HepG2 (cell line): ENCODE data around the gene WDR83. TPM values are rescaled to one million over a fixed set of nuclear protein-coding genes. Genes with fewer than 3 reads are reported as not detected.

Source experiments
- ATAC-seq: fragments of 200-7000 bp; cut with Tn5 transposase; 3 replicates; pipeline ENCODE4 v1.9.1; 2020; ENCODE audit warnings: mild to moderate bottlenecking, moderate library complexity
- BruUV-seq: library from RNA; stranded (reverse); fragments of 400-500 nt; replicated peaks from 2 replicates; lab custom pipeline; 2021; lab: Mats Ljungman, UMichigan
- CTCF ChIA-PET: fragments of 300-600 bp; formaldehyde crosslinking; extraction: SDS; loops from one replicate; lab custom pipeline; 2021; ENCODE audit warnings: low total read pairs, inconsistent platforms, low intra/inter-chr PET ratio; lab: Yijun Ruan, JAX
- POLR2A ChIA-PET: fragments of 350-600 bp; sonication (Branson Sonifier 250); formaldehyde crosslinking; loops from one replicate; lab custom pipeline; 2020; ENCODE audit warnings: antibody characterized with exemption, inconsistent platforms; lab: Yijun Ruan, JAX
- DNase-seq: peaks from one replicate; pipeline ENCODE4 v3.0.0-alpha.2; 2015; ENCODE audit warnings: low spot score
- FAIRE-seq: peaks from 3 replicates; lab custom pipeline; 2011; peaks lifted over from hg19 to GRCh38; lab: Jason Lieb, UNC
- H2AFZ ChIP-seq: one replicate; pipeline ENCODE4 v1.6.1; 2011; ENCODE audit warnings: low read length, inconsistent platforms
- H3K27ac ChIP-seq: fragments of 300-600 bp; 3 replicates; pipeline ENCODE4 v1.8.0; 2011; ENCODE audit warnings: mixed run types, mild to moderate bottlenecking, mixed read lengths, low read length, inconsistent platforms; ENCODE audit not compliant: insufficient read depth; ENCODE audit errors: extremely low read length
- H3K27me3 ChIP-seq, 2 experiments: fragments of 200-600 bp in 1 of 2; 2 replicates in 1 of 2; 3 replicates in 1 of 2; pipeline versions ENCODE4 v1.6.0 to v1.8.0; 2011; ENCODE audit warnings: low read length in 2 of 2, mild to moderate bottlenecking in 2 of 2, moderate library complexity in 2 of 2, inconsistent platforms in 1 of 2; ENCODE audit not compliant: insufficient read depth in 2 of 2, control insufficient read depth in 1 of 2
- H3K36me3 ChIP-seq, 2 experiments: fragments of 200-600 bp in 1 of 2; replicated peaks in 1 of 2; 2 replicates in 1 of 2; 3 replicates in 1 of 2; pipeline versions ENCODE4 v1.5.1 to v1.8.0; 2011; ENCODE audit warnings: low read length in 2 of 2, inconsistent platforms in 1 of 2; ENCODE audit not compliant: insufficient read depth in 2 of 2, control insufficient read depth in 1 of 2
- H3K4me1 ChIP-seq: 2 replicates; pipeline ENCODE4 v1.5.1; 2012; ENCODE audit warnings: low read length, inconsistent platforms; ENCODE audit not compliant: insufficient read depth
- H3K4me2 ChIP-seq: 2 replicates; pipeline ENCODE4 v1.6.0; 2011; ENCODE audit warnings: low read depth, low read length, inconsistent platforms
- H3K4me3 ChIP-seq, 3 experiments: fragments of 200-600 bp in 1 of 3; sonication (generic), shearing (Covaris generic) in 1 of 3; replicated peaks in 1 of 3; 2 replicates each; pipeline ENCODE4 v1.5.1; 2011 to 2016; ENCODE audit warnings: low read length in 3 of 3, inconsistent platforms in 2 of 3, low read depth in 2 of 3, mild to moderate bottlenecking in 2 of 3, control low read depth in 1 of 3, mixed read lengths in 1 of 3; ENCODE audit not compliant: insufficient read depth in 1 of 3
- H3K79me2 ChIP-seq: one replicate; pipeline ENCODE4 v1.6.1; 2011; ENCODE audit warnings: low read length, inconsistent platforms; ENCODE audit not compliant: insufficient read depth
- H3K9ac ChIP-seq: 2 replicates; pipeline ENCODE4 v1.6.0; 2011; ENCODE audit warnings: mild to moderate bottlenecking, low read depth, low read length, inconsistent platforms; ENCODE audit not compliant: insufficient read depth
- H3K9me3 ChIP-seq: 2 replicates; pipeline ENCODE4 v1.5.1; 2012; ENCODE audit warnings: mild to moderate bottlenecking, low read length
- H4K20me1 ChIP-seq: 2 replicates; pipeline ENCODE4 v1.6.0; 2011; ENCODE audit warnings: inconsistent platforms, mild to moderate bottlenecking, low read length, moderate library complexity; ENCODE audit not compliant: insufficient read depth
- CHD2 ChIP-seq: IDR thresholded peaks from 2 replicates; pipeline ENCODE4 v1.6.1; 2011; ENCODE audit warnings: low read depth, low read length, improper control_type of control experiment
- ETV5 ChIP-seq: IDR thresholded peaks from 2 replicates; pipeline ENCODE4 v1.6.1; 2018; ENCODE audit warnings: missing biosample characterization, missing genetic modification reagents, inconsistent platforms, borderline replicate concordance
- FLYWCH1 ChIP-seq: sonication (generic); formaldehyde crosslinking; IDR thresholded peaks from 2 replicates; pipeline ENCODE4 v1.8.1; 2023; ENCODE audit warnings: mild to moderate bottlenecking, missing genetic modification reagents
- FOXC1 ChIP-seq: sonication (generic); formaldehyde crosslinking; IDR thresholded peaks from 2 replicates; pipeline ENCODE4 v1.8.0; 2022; ENCODE audit warnings: mild to moderate bottlenecking, missing genetic modification reagents, borderline replicate concordance
- ISL2 ChIP-seq: sonication (generic); formaldehyde crosslinking; IDR thresholded peaks from 2 replicates; pipeline ENCODE4 v1.5.0; 2020; ENCODE audit warnings: missing genetic modification reagents
- PHF8 ChIP-seq: sonication (generic); formaldehyde crosslinking; IDR thresholded peaks from 2 replicates; pipeline ENCODE4 v1.5.0; 2020; ENCODE audit warnings: missing genetic modification reagents
- ZC3H13 ChIP-seq: sonication (generic); formaldehyde crosslinking; IDR thresholded peaks from 2 replicates; pipeline ENCODE4 v1.8.1; 2023; ENCODE audit warnings: mild to moderate bottlenecking, missing genetic modification reagents, moderate library complexity
- ZNF331 ChIP-seq: sonication (generic); formaldehyde crosslinking; IDR thresholded peaks from 2 replicates; pipeline ENCODE4 v1.4.0; 2020; ENCODE audit warnings: missing genetic modification reagents
- ZNF44 ChIP-seq: sonication (generic); formaldehyde crosslinking; IDR thresholded peaks from 2 replicates; pipeline ENCODE4 v1.5.1; 2020; ENCODE audit warnings: mild to moderate bottlenecking, missing genetic modification reagents
- WGBS: methylation state at CpG from one replicate; pipeline ENCODE4 v1.1.6; 2017; ENCODE audit warnings: low lambda C conversion rate; 5-methylcytosine and 5-hydroxymethylcytosine counted together
- in situ Hi-C: cut with HindIII; loops from 2 replicates; pipeline ENCODE4 v1.10.0; 2017; ENCODE audit warnings: low pct_unique_long_range_greater_than_20kb; ENCODE audit not compliant: extremely low pct_ligation_motif_present
- intact Hi-C: fragments of 100-400 bp; cut with micrococcal nuclease; formaldehyde crosslinking; loops from one replicate; pipeline ENCODE4 v1.10.0; 2022; ENCODE audit not compliant: unreplicated experiment
- polyA plus RNA-seq, 8 experiments: library from polyadenylated mRNA; depleted of rRNA in 3 of 8; stranded (reverse) in 7 of 8; unstranded in 1 of 8; fragments of >200 nt; fragmentation: Illumina TruSeq in 4 of 8; extraction: Trizol in 4 of 8; gene quantifications; 2 replicates each; pipeline versions ENCODE4 v1.2.1 to v1.2.3, GENCODE V29; 2011 to 2016; ENCODE audit warnings: low read depth in 4 of 8, missing spikeins in 1 of 8, mixed read lengths in 1 of 8; ENCODE audit not compliant: insufficient read depth in 1 of 8
- total RNA-seq, 5 experiments: library from RNA; depleted of rRNA; stranded (reverse); fragments of >200 nt; fragmentation: Illumina TruSeq; extraction: Trizol; gene quantifications; 2 replicates each; pipeline ENCODE4 v1.2.3, GENCODE V29; 2016; ENCODE audit warnings: low read depth in 1 of 5
- TF ChIP-seq, protein P1 (sequence below): sonication (generic); formaldehyde crosslinking; IDR thresholded peaks from 2 replicates; pipeline ENCODE4 v1.8.1; 2023; ENCODE audit warnings: mild to moderate bottlenecking, missing genetic modification reagents, borderline replicate concordance
- TF ChIP-seq, protein P2 (sequence below): IDR thresholded peaks from 2 replicates; pipeline ENCODE4 v1.6.1; 2016; ENCODE audit warnings: low read depth, missing genetic modification reagents, missing compliant biosample characterization

Gene WDR83
- total and polyA plus RNA-seq, 2 of the 13 experiments (the other 11 are each of a cell fraction or from before 2014, with no cell fraction given) = 4.5 to 10.7 TPM

DNA sequence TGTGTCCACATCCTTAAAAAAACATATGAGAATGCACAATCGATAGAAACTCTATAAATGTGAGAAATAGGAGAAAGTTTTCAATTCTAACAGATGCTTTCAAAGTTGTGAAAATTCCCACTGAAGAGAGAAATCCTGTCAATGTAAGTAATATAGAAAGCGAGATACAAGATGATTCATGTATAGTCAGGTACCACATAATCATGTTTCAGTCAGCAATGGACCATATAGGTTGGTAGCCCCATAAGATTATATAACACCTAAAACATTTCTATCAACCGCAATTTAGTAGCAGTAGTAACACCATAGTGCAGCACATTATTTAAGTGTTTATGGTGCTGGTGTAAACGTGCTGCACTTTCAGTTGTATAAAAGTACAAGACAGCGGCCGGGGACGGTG is 37.4 kb upstream of the WDR83 start:
- Histone ChIP-seq H3K4me2 (no peak overlapping the region), H3K27me3 (no peaks in the 10 kb centered on the region), H2AFZ (no peak overlapping the region), H4K20me1 (no peaks in the 10 kb centered on the region)
- intact Hi-C loops = no loop called here
- CTCF ChIA-PET = no interaction called here
- TSS peak; percentile 49 for BruUV-seq
- no peak for TF ChIP-seq FLYWCH1 (CRISPR knock-in tag)
- TF ChIP-seq CHD2 = no peak
- no peak for TF ChIP-seq FOXC1
- TF ChIP-seq ZC3H13 = 0 out of 2 replicates have a peak, but pooled peaks have one; percentile 36
- TF ChIP-seq, all 625 proteins: peak for 1
- Histone ChIP-seq H3K36me3 (peaks cover 7 to 33% of the 10 kb centered on the region in 2 experiments; a peak in 4 of 5 replicates), H3K4me1 (no peaks in the 10 kb centered on the region), H3K4me3 (no peak overlapping the region), H3K9me3 (no peaks in the 10 kb centered on the region), H3K27ac (no peak overlapping the region), H3K79me2 (no peaks in the 10 kb centered on the region), H3K9ac (no peak overlapping the region)
- ATAC-seq = no peak
- 98% methylated on average over 7 of the region's 7 CpGs for WGBS
- in situ Hi-C loops = no loop called here
- FAIRE-seq = no peak
- POLR2A ChIA-PET = interaction anchor here (1.5 kb wide), 1 partner anchor 18 kb away, joined by 4 read pairs; the partner anchor contains the start of genes ZNF490 and ZNF791
- DNase-seq = no peak

- H3K27ac ChIP-seq = no peak overlapping the region
- no peaks in the 10 kb centered on the region for H3K27me3 ChIP-seq
- no peaks in the 10 kb centered on the region for H3K9me3 ChIP-seq
- in situ Hi-C loops (no loop called here), intact Hi-C loops (no loop called here)
- BruUV-seq = no TSS peak
- no peak for FAIRE-seq
- no peaks in the 10 kb centered on the region for H3K36me3 ChIP-seq
- H3K4me1 ChIP-seq = peaks cover 11% of the 10 kb centered on the region; the same call in 1 of the 2 replicates
- WGBS = 95% methylated on average over 13 of the region's 13 CpGs
- H4K20me1 ChIP-seq = no peaks in the 10 kb centered on the region
- POLR2A ChIA-PET = no interaction called here
- H3K4me3 ChIP-seq = no peak overlapping the region
- H3K9ac ChIP-seq = no peak overlapping the region
- no peak for ATAC-seq
- no peaks in the 10 kb centered on the region for H3K79me2 ChIP-seq
- H2AFZ ChIP-seq = no peak overlapping the region
- CTCF ChIA-PET = no interaction called here
- no peak for DNase-seq
- no peak overlapping the region for H3K4me2 ChIP-seq
- TF ChIP-seq, protein P1, sequence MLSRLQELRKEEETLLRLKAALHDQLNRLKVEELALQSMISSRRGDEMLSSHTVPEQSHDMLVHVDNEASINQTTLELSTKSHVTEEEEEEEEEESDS (CRISPR knock-in tag) = no peak
- TF ChIP-seq PHF8 (no peak), ETV5 (CRISPR knock-in tag) (no peak), ISL2 (CRISPR knock-in tag) (no peak), ZNF331 (CRISPR knock-in tag) (no peak), ZNF44 (CRISPR knock-in tag) (no peak)
- TF ChIP-seq, protein P2, sequence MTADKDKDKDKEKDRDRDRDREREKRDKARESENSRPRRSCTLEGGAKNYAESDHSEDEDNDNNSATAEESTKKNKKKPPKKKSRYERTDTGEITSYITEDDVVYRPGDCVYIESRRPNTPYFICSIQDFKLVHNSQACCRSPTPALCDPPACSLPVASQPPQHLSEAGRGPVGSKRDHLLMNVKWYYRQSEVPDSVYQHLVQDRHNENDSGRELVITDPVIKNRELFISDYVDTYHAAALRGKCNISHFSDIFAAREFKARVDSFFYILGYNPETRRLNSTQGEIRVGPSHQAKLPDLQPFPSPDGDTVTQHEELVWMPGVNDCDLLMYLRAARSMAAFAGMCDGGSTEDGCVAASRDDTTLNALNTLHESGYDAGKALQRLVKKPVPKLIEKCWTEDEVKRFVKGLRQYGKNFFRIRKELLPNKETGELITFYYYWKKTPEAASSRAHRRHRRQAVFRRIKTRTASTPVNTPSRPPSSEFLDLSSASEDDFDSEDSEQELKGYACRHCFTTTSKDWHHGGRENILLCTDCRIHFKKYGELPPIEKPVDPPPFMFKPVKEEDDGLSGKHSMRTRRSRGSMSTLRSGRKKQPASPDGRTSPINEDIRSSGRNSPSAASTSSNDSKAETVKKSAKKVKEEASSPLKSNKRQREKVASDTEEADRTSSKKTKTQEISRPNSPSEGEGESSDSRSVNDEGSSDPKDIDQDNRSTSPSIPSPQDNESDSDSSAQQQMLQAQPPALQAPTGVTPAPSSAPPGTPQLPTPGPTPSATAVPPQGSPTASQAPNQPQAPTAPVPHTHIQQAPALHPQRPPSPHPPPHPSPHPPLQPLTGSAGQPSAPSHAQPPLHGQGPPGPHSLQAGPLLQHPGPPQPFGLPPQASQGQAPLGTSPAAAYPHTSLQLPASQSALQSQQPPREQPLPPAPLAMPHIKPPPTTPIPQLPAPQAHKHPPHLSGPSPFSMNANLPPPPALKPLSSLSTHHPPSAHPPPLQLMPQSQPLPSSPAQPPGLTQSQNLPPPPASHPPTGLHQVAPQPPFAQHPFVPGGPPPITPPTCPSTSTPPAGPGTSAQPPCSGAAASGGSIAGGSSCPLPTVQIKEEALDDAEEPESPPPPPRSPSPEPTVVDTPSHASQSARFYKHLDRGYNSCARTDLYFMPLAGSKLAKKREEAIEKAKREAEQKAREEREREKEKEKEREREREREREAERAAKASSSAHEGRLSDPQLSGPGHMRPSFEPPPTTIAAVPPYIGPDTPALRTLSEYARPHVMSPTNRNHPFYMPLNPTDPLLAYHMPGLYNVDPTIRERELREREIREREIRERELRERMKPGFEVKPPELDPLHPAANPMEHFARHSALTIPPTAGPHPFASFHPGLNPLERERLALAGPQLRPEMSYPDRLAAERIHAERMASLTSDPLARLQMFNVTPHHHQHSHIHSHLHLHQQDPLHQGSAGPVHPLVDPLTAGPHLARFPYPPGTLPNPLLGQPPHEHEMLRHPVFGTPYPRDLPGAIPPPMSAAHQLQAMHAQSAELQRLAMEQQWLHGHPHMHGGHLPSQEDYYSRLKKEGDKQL (CRISPR knock-in tag) = no peak
Measured at GRCh38 chr19:12636631-12637030, 30.0 kb upstream of the WDR83 start.
